AG09319 (cell line): ENCODE measurements around the gene IQCE.

Experiments used
- DNase-seq: peaks from one replicate; pipeline ENCODE4 v3.0.0-alpha.2; 2010; ENCODE audit warnings: low read depth; ENCODE audit errors: extremely low read depth
- TF ChIP-seq, protein P1 (sequence below): IDR thresholded peaks from 2 replicates; pipeline ENCODE4 v1.5.1; 2011; ENCODE audit warnings: low read depth, mild to moderate bottlenecking, inconsistent platforms, low read length, moderate library complexity

Gene IQCE

DNA sequence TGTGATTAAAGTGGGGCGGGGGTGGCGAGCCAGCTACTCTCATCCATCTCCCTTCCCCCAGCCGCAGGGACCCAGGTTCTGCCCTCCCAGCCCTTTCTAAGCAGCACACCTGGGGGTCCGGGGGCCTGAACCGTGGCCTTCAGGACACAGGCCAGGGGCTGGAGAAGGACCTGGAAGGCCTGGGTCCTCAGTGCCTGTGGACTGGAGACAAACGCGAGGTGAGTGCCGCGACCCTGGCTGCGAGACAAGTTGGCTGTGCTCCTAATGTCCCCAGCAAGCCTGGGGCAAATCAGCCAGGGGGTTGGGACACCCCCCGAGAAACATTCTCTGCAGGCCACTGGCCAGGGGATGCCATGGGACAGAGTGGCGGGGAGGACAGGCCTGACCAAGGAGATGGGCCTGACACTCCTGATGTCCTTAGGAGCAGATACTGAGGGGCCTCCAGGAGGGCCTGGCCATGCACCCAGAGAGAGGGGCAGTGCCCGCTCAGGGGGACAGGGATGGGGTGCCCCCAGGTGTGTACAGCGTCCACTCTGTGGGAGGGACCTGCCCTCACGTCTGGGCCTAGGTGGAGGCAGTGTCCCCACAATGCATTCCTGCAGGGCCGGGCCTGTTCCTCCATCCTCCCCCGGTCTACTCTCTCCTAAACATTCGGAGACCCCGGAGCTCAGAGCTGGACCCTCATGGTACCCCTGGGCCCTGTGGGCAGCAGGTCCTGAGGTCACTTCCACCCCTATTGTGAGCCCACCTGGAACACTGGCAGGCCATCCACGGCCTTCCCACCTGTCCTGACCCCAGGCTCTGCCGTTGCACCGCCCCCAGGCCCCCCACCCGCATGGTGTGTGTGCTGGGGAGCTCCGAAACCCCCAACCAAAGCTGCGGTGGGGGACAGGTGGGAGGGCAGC lies 16.5 kb upstream of the IQCE start:
- TF ChIP-seq, protein P1, sequence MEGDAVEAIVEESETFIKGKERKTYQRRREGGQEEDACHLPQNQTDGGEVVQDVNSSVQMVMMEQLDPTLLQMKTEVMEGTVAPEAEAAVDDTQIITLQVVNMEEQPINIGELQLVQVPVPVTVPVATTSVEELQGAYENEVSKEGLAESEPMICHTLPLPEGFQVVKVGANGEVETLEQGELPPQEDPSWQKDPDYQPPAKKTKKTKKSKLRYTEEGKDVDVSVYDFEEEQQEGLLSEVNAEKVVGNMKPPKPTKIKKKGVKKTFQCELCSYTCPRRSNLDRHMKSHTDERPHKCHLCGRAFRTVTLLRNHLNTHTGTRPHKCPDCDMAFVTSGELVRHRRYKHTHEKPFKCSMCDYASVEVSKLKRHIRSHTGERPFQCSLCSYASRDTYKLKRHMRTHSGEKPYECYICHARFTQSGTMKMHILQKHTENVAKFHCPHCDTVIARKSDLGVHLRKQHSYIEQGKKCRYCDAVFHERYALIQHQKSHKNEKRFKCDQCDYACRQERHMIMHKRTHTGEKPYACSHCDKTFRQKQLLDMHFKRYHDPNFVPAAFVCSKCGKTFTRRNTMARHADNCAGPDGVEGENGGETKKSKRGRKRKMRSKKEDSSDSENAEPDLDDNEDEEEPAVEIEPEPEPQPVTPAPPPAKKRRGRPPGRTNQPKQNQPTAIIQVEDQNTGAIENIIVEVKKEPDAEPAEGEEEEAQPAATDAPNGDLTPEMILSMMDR: no peak
- DNase-seq: no peak

DNA sequence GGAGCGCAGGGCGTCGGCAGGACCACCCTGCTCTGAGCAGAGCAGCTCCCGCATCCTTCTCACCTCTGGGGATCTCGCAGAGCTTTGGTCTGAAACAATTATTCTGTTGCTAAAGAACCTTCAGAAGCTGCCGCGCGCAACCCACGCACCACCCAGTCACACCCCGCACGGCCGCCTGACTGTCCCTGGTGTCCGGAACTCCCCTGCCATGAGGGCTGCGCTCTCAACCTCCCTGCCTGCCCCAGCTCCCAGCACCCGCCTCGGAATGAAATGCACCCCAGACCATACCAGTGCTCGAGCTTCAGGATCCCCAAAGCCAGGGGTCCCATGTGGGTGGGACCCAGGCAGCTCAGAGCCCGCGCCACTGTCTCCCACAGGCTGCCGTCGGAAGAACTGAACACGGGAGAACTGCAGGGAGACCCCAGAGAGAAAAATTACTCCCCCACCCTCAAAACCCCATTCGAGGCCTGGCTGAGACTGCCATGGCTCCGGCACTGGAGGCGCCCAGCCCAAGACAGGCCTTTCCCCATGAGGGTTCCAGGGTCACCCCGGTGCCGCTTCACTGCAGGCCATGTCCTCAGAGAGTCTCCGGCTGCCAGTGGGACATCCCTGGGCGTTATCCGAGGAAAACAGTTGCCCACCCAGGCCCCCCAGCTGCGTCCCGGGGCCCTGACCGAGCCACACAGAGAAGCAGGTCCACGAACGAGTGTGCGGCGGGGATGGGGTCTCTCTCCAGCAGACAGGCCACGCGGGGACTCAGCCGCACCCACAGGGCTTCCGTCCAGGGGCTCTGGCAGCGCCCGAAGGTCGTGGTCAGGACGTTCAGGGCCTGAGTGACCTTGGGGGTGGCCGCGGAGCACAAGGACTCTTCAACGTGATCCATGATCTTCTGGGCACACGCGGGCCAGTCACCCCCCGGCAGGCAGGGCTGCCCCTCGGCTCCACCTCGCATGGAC lies 15.6 kb upstream of the IQCE start:
- TF ChIP-seq, protein P1: no peak
- DNase-seq: no peak

DNA sequence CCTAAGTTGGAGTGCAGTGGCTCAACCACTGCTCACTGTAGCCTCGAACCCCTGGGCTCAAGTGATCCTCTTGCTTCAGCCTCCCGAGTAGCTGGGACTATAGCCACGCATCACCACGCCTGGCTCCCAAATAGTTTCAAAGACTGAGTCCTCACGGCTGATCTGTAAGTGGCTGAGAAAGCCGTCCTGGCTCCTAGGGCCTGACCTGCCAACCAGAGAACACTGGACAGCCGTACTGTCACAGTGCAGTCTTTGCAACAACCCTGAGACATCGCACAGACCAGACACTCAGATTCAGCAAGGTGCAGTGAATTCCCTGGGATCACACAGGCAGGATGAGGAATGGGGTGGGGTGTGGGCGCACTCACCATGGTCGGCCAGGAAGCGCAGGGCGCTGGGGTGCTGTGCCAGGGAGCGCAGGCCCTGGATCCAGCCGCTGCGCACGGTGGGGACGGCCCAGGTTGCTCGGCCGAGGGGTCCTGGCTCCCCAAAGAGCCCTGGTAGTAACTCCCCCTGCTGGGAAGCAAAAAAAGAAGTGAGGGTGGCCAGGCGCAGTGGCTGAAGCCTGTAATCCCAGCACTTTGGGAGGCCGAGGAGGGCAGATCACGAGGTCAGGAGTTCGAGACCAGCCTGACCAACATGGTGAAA lies 14.1 kb upstream of the IQCE start:
- TF ChIP-seq, protein P1: no peak
- DNase-seq: no peak

DNA sequence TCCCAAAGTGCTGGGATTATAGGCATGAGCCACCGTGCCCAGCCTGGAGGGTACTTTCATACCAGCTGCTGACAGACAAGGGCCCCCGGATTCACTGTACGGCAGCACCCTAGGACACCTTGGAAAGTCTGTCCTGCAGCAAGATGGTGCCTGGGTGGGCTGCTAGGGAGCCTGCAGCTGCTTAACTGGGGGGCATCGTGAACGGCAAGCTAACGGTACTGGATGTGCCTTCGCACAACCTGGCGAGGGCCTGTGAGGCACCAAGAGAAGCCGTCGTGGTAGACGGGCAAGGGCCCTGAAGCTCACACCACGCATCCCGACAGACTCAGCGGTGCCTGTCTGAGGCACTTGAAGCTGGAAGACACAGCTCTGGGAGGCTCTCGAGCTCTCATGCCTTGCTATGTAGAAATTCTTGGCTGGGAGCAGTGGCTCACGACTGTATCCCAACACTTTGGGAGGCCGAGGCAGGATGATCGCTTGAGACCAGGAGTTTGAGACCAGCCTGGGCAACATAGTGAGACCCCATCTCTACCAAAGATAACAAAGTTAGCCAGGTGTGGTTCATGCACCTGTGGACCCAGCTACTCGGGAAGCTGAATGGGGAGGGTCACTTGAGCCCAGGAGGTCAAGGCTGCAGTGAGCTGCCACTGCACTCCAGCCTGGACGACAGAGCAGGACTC lies 12.9 kb upstream of the IQCE start:
- no peak for DNase-seq
- TF ChIP-seq, protein P1: no peak

DNA sequence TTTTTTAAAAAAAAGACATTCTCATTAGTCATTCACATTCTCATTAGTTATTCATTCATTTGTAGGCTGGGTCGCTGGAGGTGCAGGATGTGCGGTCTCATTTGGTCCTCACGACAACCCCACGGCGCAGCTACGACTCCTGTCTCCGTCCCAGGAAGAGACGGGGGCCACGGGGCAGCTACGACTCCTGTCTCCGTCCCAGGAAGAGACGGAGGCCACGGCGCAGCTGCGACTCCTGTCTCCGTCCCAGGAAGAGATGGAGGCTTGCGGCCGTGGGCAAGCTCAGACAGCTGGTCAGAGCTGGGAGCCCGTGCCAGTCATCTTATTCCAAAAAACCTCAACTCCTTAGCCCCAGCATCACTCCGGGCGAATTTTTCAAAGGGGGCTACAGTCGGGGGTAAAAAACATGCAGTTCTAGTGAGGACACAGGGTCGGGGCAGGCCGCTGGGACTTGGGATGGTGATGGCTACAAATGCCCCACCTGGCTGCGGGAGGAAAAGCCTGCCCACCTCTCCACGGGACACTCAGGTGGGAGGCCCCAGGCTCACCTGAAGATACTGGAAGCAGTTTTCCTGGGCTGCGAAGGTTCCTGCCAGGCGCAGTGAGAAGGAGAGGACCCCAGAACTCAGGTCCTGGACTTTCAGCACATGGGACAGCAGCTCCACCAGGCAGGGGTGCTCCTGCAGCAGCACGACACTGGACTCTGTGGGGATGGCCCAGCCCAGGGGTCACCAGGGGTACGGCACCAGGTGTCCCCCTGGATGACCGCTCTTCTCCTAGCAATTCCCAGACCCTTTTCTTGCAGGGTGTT lies 11.8 kb upstream of the IQCE start:
- TF ChIP-seq, protein P1: no peak
- DNase-seq: no peak

DNA sequence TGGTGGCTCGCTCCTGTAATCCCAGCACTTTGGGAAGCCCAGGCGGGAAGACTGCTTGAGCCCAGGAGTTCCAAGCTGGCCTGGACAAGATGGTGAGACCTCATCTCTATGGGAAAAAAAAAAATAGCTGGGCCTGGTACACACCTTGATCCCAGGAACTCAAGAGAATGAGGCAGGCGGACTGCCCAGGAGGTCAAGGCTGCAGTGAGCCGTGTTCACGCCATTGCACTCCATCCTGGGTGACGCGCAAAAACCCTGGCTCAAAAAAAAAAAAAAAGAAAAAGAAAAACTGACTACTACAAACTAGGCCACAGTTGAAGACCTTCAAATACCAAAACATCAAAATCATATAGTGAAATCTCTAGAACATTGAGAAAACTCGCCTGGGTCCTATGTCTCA lies 7.4 kb upstream of the IQCE start:
- TF ChIP-seq, protein P1: no peak
- DNase-seq: no peak
